Right ventricle myocardium superior (tissue), 1 donor: ENCODE data around the gene SH3BP2. TPM values are rescaled to one million over a fixed set of nuclear protein-coding genes. Genes with fewer than 3 reads are reported as not detected.
"Not testable (repeated sequence)": the region's sequence is repeated elsewhere in the genome, so short reads cannot be mapped to it uniquely, and the experiment has no call there.

ENCODE experiments used
- ATAC-seq: fragments of 200-7000 bp; cut with Tn5 transposase; one replicate; pipeline ENCODE4 v1.9.1; 2020; ENCODE audit warnings: mild to moderate bottlenecking; ENCODE audit not compliant: poor library complexity
- DNase-seq: peaks from one replicate; pipeline ENCODE4 v3.0.0-alpha.2; 2020
- intact Hi-C: fragments of 100-400 bp; cut with DNase I; formaldehyde crosslinking; loops from one replicate; pipeline ENCODE4 v1.11.2; 2022
- total RNA-seq: library from RNA; stranded (reverse); fragmentation: NEBNext Ultra II Directional; extraction: Animal tissue kit (Norgen Biotek cat#: 25700); gene quantifications from one replicate; pipeline ENCODE4 v1.2.1, GENCODE V29; 2021
- donor health status: DM: no; HTN: yes; CAD: no; lungs with severe emphysema.

The SH3BP2 gene
- total RNA-seq, 1 donor from 2014 or later: 24.9 TPM

- intact Hi-C loops: loop anchor here (10.0 kb wide), 2 partner anchors 83 to 173 kb away; partner anchors contain the start of gene ADD1
- no peak for ATAC-seq
- DNase-seq: no peak
These were observed 30.8 kb upstream of the SH3BP2 start for GRCh38 chr4:2762048-2762447.

- DNase-seq, ATAC-seq: not testable (repeated sequence)
- intact Hi-C loops: loop anchor here (10.0 kb wide), 2 partner anchors 82 to 172 kb away; partner anchors contain the start of gene ADD1
These were observed 30.2 kb upstream of the SH3BP2 start for GRCh38 chr4:2762486-2763370.

GRCh38 chr4:2763511-2763967, 29.3 kb upstream of the SH3BP2 start:
- DNase-seq (peak; percentile 65), ATAC-seq (peak; percentile 38)

GRCh38 chr4:2765832-2766526, 26.9 kb upstream of the SH3BP2 start:
- DNase-seq (no peak), ATAC-seq (no peak)
- intact Hi-C loops: loop anchor here (10.0 kb wide), 2 partner anchors 79 to 169 kb away; partner anchors contain the start of gene ADD1

More at GRCh38 chr4:2763511-2763967, 29.3 kb upstream of the SH3BP2 start:
- intact Hi-C loops: loop anchor here (10.0 kb wide), 2 partner anchors 81 to 171 kb away; partner anchors contain the start of gene ADD1

- ATAC-seq (no peak), DNase-seq (no peak)
- intact Hi-C loops: loop anchor here (10.0 kb wide), 2 partner anchors 78 to 168 kb away; partner anchors contain the start of gene ADD1
These were observed 25.7 kb upstream of the SH3BP2 start for GRCh38 chr4:2767046-2767704.

- ATAC-seq: peak; percentile 65
- intact Hi-C loops: loop anchor here (10.0 kb wide), 2 partner anchors 77 to 167 kb away; partner anchors contain the start of gene ADD1
- peak; percentile 76 for DNase-seq
These were observed 25.2 kb upstream of the SH3BP2 start for GRCh38 chr4:2767705-2768074.

GRCh38 chr4:2768124-2768523, 24.8 kb upstream of the SH3BP2 start:
- intact Hi-C loops: loop anchor here (10.0 kb wide), 2 partner anchors 77 to 167 kb away; partner anchors contain the start of gene ADD1

GRCh38 chr4:2768921-2769336, 24.0 kb upstream of the SH3BP2 start:
- ATAC-seq: no peak
- intact Hi-C loops: loop anchor here (10.0 kb wide), 2 partner anchors 76 to 166 kb away; partner anchors contain the start of gene ADD1
- DNase-seq: no peak

More at GRCh38 chr4:2768124-2768523, 24.8 kb upstream of the SH3BP2 start:
- ATAC-seq (no peak), DNase-seq (no peak)

GRCh38 chr4:2771264-2771663, 21.6 kb upstream of the SH3BP2 start:
- intact Hi-C loops: no loop called here
- DNase-seq: no peak
- ATAC-seq: no peak

- intact Hi-C loops, ATAC-seq: not testable (repeated sequence)
These were observed 12.2 kb upstream of the SH3BP2 start for GRCh38 chr4:2780643-2781042.

GRCh38 chr4:2781911-2782310, 11.0 kb upstream of the SH3BP2 start:
- no peak for ATAC-seq
- DNase-seq: no peak

More at GRCh38 chr4:2780643-2781042, 12.2 kb upstream of the SH3BP2 start:
- not testable (repeated sequence) for DNase-seq

GRCh38 chr4:2783790-2784189, 9.1 kb upstream of the SH3BP2 start:
- intact Hi-C loops: no loop called here
- DNase-seq: no peak

More at GRCh38 chr4:2781911-2782310, 11.0 kb upstream of the SH3BP2 start:
- intact Hi-C loops: no loop called here

GRCh38 chr4:2785613-2786012, 7.3 kb upstream of the SH3BP2 start:
- ATAC-seq (peak; percentile 20), DNase-seq (no peak)
- intact Hi-C loops: no loop called here

More at GRCh38 chr4:2783790-2784189, 9.1 kb upstream of the SH3BP2 start:
- no peak for ATAC-seq

GRCh38 chr4:2786152-2786671, 6.7 kb upstream of the SH3BP2 start:
- intact Hi-C loops: no loop called here
- no peak for ATAC-seq
- DNase-seq: no peak

- intact Hi-C loops: no loop called here
- ATAC-seq (no peak), DNase-seq (peak; percentile 55)
These were observed 6.1 kb upstream of the SH3BP2 start for GRCh38 chr4:2786794-2787229.

GRCh38 chr4:2787230-2788100, 5.4 kb upstream of the SH3BP2 start:
- DNase-seq (peak; percentile 71), ATAC-seq (peak; percentile 69)

GRCh38 chr4:2788101-2788500, 4.8 kb upstream of the SH3BP2 start:
- intact Hi-C loops: no loop called here
- ATAC-seq (no peak), DNase-seq (no peak)

More at GRCh38 chr4:2787230-2788100, 5.4 kb upstream of the SH3BP2 start:
- intact Hi-C loops: no loop called here
